GM12874 (cell line): ENCODE data around the gene CACTIN.

Experiments used
- CTCF ChIP-seq: IDR thresholded peaks from 2 replicates; pipeline ENCODE4 v1.5.1; 2011; ENCODE audit warnings: low read depth, mild to moderate bottlenecking, control low read depth, low read length, moderate library complexity; ENCODE audit not compliant: insufficient read depth

Gene CACTIN

DNA sequence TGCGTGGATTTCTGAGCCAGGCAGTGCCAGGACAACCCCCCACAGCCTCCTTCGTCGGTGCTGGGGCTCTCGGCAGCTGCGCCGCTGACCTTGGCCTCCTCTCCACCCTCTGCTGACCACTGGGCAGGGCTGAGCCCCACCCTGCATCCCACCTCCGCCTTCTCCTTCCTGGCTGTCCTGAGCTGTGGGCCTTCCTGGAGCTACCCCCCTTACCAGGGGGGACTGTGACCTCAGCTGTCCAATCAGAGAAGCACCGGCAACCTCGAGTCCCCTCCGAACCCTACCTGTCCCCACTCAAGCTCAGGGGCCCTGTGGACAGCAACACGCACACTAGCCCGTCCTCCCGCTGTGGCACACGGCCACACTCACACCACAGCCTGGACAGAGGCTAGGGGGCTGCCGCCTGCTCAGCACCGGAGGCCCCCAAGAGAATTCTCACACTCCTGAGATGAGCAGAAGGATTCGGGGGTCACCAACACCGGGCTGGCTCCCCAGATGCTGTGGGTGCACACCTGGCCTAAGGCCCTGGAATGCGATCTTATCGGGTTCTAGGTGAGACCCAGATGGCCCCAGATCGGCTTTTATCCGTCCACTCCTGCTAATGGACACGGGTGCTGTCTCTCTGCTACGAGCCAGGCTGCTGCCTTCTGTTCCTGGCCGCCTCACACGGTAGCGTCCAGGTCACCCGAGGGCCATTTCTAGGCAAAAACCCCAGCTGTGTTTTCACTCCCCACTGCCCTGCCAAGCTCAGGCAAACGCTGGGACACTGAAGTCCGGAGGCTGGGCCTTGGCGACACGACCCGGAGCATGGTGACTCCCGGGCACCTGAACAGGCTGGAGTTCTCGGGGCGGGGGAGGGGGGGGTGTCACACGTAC is 32.5 kb upstream of the CACTIN start:
- no peak for TF ChIP-seq CTCF

- no peak for TF ChIP-seq CTCF
Measured at GRCh38 chr19:3658004-3658869, 31.6 kb upstream of the CACTIN start.

DNA sequence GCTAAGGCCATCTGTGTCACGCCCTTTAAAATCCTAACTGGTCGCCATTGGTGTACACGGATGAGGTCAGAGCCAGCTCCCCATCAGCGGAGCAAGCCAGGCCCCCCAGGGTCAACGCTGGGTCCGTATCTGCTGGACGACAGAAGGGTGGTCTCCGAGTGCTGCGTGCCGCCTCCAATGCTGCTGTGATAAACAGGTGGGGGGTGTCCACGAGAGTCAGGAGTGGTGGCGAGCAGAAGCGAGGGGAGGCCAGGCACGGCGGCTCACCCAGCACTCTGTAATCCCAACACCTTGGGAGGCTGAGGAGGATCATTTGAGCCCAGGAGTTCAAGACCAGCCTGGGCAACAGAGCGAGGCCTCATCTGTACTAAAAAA is 30.8 kb upstream of the CACTIN start:
- TF ChIP-seq CTCF: no peak

- TF ChIP-seq CTCF: no peak
Measured at GRCh38 chr19:3656747-3657394, 30.3 kb upstream of the CACTIN start.

GRCh38 chr19:3656073-3656746 is 29.6 kb upstream of the CACTIN start:
- no peak for TF ChIP-seq CTCF

DNA sequence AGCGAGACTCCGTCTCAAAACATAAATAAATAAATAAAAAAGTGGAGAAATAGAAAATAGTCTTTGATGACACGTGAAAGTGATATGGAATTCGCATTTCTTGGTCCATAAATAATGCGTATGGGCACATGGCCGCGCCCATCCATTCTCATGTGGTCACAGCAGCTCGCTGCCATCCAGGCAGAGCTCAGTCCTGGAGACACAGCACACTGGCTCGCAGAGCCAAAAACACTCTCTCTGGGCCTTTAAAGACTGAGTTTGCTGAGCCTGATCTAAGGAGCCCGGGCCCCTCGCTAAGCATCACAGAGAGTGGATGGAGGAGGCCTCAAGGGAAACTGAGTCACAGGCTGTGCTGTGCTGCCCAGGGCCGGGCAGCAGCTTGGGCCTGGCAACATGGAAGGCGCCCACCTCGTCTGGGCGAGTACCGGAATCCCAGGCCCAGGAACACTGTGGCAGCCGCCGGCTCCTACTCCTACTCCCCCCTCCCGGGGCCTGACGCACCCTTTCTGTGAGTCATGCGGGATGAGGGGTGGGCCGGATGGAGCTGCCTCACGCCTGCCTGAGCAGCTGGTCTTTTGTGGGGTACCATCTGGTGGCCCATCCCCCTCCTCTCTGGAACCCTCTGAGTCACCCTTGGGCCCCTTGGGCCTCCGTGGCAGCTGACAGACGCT is 28.9 kb upstream of the CACTIN start:
- TF ChIP-seq CTCF: no peak
